Osteoblast (primary cell): ENCODE results near the gene KLK8. TPM values are rescaled to one million over a fixed set of nuclear protein-coding genes. Genes with fewer than 3 reads are reported as not detected.
A peak's percentile ranks its signal among the peaks of the same experiment; 100 is the strongest.

ENCODE experiments used
- DNase-seq: peaks from one replicate; pipeline ENCODE4 v3.0.0; 2011; ENCODE audit warnings: low spot score, mixed read lengths; ENCODE audit not compliant: insufficient read length; ENCODE audit errors: missing footprints
- H2AFZ ChIP-seq: 2 replicates; pipeline ENCODE4 v1.6.0; 2011; ENCODE audit warnings: mild to moderate bottlenecking, low read length
- H3K27ac ChIP-seq: 2 replicates; pipeline ENCODE4 v1.5.1; 2011; ENCODE audit warnings: mild to moderate bottlenecking, low read depth, low read length, moderate library complexity
- H3K27me3 ChIP-seq: 2 replicates; pipeline ENCODE4 v1.6.0; 2012; ENCODE audit warnings: mild to moderate bottlenecking, control low read depth, inconsistent platforms, low read length, moderate library complexity; ENCODE audit not compliant: insufficient read depth
- H3K36me3 ChIP-seq: 2 replicates; pipeline ENCODE4 v1.5.1; 2011; ENCODE audit warnings: mild to moderate bottlenecking, low read length, control low read depth, moderate library complexity; ENCODE audit not compliant: insufficient read depth
- H3K4me1 ChIP-seq: 2 replicates; pipeline ENCODE4 v1.5.1; 2011; ENCODE audit warnings: mild to moderate bottlenecking, low read length, control low read depth, moderate library complexity; ENCODE audit not compliant: insufficient read depth
- H3K4me2 ChIP-seq: 2 replicates; pipeline ENCODE4 v1.6.0; 2011; ENCODE audit warnings: mild to moderate bottlenecking, low read length; ENCODE audit not compliant: insufficient read depth
- H3K4me3 ChIP-seq: fragments of 200-600 bp; sonication (generic); 3 replicates; pipeline ENCODE4 v1.5.1; 2012; ENCODE audit warnings: mild to moderate bottlenecking, low read length, inconsistent platforms; ENCODE audit not compliant: insufficient read depth
- H3K79me2 ChIP-seq: 2 replicates; pipeline ENCODE4 v1.6.0; 2012; ENCODE audit warnings: mild to moderate bottlenecking, low read length, control low read depth, inconsistent platforms; ENCODE audit not compliant: insufficient read depth
- H3K9me3 ChIP-seq: 2 replicates; pipeline ENCODE4 v1.5.1; 2011; ENCODE audit warnings: low read depth, low read length, control low read depth
- H4K20me1 ChIP-seq: 2 replicates; pipeline ENCODE4 v1.6.0; 2012; ENCODE audit warnings: mild to moderate bottlenecking, low read length, control low read depth; ENCODE audit not compliant: insufficient read depth
- total RNA-seq: library from RNA; depleted of rRNA; stranded (reverse); fragments of >200 nt; gene quantifications from 2 replicates; pipeline ENCODE4 v1.2.3, GENCODE V29; 2012
- TF ChIP-seq, protein P1 (sequence below): IDR thresholded peaks from 2 replicates; pipeline ENCODE4 v1.5.1; 2011; ENCODE audit warnings: mild to moderate bottlenecking, low read depth, low read length, moderate library complexity; ENCODE audit errors: extremely low read depth

The KLK8 gene
- total RNA-seq, 1 donor, result not detected

DNA sequence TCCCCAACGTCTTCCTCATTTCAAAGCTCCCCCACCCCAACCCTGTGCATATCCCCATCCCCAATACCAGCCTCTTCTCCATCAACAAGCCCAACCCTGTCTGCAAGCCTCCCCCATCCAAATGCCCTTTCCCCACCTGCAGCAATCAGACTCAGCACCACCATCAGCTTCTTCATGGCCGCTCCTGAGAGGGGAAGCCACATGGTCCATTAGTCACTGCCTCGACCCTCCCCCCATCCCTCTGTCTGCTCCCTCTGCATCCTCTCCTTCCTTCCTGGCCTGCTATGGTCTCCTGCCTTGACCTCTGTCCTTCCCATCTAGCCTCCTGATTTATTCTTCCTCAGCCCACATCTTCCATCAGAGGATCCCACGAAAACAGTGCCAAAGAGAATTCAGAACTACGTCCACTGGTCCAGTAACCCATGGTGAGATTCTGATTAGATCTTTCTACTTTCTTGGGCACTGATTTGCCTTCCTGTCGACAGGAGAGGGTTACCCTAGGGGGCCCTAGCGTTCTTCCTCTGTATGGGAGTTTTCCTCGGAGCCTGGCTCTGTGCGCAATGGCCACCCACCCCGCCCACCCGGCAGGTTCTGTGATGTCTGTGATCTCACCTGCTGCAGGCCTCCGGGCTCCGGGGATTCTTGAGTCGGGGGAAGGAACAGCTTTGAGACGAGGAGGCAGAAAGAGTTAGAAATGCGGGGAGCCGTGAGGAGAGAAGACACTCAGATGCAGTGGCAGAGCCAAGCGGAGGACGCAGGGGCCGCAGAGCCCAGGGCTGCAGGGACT lies 33.3 kb downstream of the KLK8 start:
- H3K27me3 ChIP-seq, result peaks cover 4% of the 10 kb centered on the region
- TF ChIP-seq, protein P1, sequence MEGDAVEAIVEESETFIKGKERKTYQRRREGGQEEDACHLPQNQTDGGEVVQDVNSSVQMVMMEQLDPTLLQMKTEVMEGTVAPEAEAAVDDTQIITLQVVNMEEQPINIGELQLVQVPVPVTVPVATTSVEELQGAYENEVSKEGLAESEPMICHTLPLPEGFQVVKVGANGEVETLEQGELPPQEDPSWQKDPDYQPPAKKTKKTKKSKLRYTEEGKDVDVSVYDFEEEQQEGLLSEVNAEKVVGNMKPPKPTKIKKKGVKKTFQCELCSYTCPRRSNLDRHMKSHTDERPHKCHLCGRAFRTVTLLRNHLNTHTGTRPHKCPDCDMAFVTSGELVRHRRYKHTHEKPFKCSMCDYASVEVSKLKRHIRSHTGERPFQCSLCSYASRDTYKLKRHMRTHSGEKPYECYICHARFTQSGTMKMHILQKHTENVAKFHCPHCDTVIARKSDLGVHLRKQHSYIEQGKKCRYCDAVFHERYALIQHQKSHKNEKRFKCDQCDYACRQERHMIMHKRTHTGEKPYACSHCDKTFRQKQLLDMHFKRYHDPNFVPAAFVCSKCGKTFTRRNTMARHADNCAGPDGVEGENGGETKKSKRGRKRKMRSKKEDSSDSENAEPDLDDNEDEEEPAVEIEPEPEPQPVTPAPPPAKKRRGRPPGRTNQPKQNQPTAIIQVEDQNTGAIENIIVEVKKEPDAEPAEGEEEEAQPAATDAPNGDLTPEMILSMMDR, result no peak
- no peaks in the 10 kb centered on the region for H4K20me1 ChIP-seq

DNA sequence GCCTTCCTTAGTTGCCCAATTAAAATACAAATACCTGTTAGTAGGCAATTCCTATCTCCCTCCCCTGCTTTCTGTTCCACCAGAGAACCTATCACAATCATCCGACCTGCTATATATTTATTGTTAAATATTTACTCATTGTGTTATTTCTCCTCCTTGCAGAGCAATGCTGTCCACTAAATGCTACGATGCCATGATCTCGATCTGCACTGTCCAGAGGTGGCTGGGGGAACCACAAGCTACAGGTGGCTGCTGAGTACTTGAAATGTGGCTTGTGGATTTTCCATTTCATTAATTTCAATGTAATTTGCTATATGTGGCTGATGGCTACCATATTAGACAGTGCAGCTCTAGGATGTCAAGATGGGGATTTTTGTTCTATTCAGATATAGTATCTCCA lies 37.1 kb downstream of the KLK8 start:
- Histone ChIP-seq H3K4me3 (no peak overlapping the region), H4K20me1 (no peaks in the 10 kb centered on the region), H3K4me1 (no peaks in the 10 kb centered on the region), H3K36me3 (no peaks in the 10 kb centered on the region), H3K27me3 (peaks cover 4% of the 10 kb centered on the region), H3K4me2 (no peak overlapping the region), H3K9me3 (no peaks in the 10 kb centered on the region), H3K79me2 (no peaks in the 10 kb centered on the region), H2AFZ (no peak overlapping the region), H3K27ac (no peak overlapping the region)
- TF ChIP-seq, protein P1, result no peak
- peak; percentile 62 for DNase-seq

More for the DNA sequence above, 33.3 kb downstream of the KLK8 start:
- Histone ChIP-seq H3K27ac (no peak overlapping the region), H3K4me2 (no peak overlapping the region), H3K4me3 (no peak overlapping the region), H2AFZ (no peak overlapping the region), H3K9me3 (no peaks in the 10 kb centered on the region), H3K4me1 (no peaks in the 10 kb centered on the region), H3K79me2 (no peaks in the 10 kb centered on the region), H3K36me3 (no peaks in the 10 kb centered on the region)
- DNase-seq, result peak; percentile 41

DNA sequence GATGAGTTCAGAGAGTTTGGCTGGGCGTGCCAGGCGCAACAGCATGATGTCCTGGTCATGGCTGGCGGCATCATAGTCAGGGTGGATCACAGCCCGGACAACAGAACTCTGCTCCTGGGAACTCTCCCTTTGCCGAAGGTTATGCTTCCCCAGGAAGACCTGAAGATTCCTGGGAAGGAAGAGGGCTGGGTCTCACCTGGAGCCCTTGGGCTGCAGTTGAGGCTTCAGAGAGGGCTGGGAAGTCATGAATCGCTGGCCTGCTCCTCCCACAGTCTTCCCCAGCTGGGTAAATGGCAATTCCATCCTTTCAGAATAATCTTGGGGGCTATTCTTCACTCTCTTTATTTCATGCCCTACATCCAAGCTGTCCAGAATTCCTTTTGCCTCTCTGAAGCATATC lies 38.0 kb downstream of the KLK8 start:
- Histone ChIP-seq H3K4me1 (no peaks in the 10 kb centered on the region), H3K9me3 (no peaks in the 10 kb centered on the region), H2AFZ (no peak overlapping the region), H3K36me3 (no peaks in the 10 kb centered on the region), H3K4me3 (no peak overlapping the region), H3K27me3 (peaks cover 4% of the 10 kb centered on the region), H3K27ac (no peak overlapping the region), H3K4me2 (no peak overlapping the region), H3K79me2 (no peaks in the 10 kb centered on the region), H4K20me1 (no peaks in the 10 kb centered on the region)
- TF ChIP-seq, protein P1, result no peak
- no peak for DNase-seq

- Histone ChIP-seq H3K27ac (no peak overlapping the region), H3K79me2 (no peaks in the 10 kb centered on the region), H4K20me1 (no peaks in the 10 kb centered on the region), H3K36me3 (no peaks in the 10 kb centered on the region), H3K4me2 (no peak overlapping the region), H3K4me3 (no peak overlapping the region), H3K27me3 (peaks cover 4% of the 10 kb centered on the region), H2AFZ (no peak overlapping the region), H3K4me1 (no peaks in the 10 kb centered on the region), H3K9me3 (no peaks in the 10 kb centered on the region)
- TF ChIP-seq, protein P1, result no peak
- DNase-seq, result no peak
Measured at GRCh38 chr19:50962245-50962644, 39.2 kb downstream of the KLK8 start.
